SK-N-SH treated with all-trans-retinoic acid at 6 μM for 48 hours (cell line): ENCODE measurements around the gene ACR.

Experiments used
- BACH2 ChIP-seq: fragments of 250-450 bp; sonication (Bioruptor Pico); IDR thresholded peaks from 2 replicates; pipeline ENCODE4 v1.9.0; 2021; ENCODE audit warnings: mild to moderate bottlenecking, borderline replicate concordance
- ESRRG ChIP-seq: fragments of 250-450 bp; sonication (Bioruptor Pico); IDR thresholded peaks from 2 replicates; pipeline ENCODE4 v1.6.1; 2021; ENCODE audit warnings: mild to moderate bottlenecking
- PATZ1 ChIP-seq: fragments of 250-450 bp; sonication (Bioruptor Pico); IDR thresholded peaks from 2 replicates; pipeline ENCODE4 v1.8.0; 2020; ENCODE audit warnings: mild to moderate bottlenecking, moderate library complexity, borderline replicate concordance
- POU6F1 ChIP-seq: fragments of 250-450 bp; sonication (Bioruptor Pico); IDR thresholded peaks from 2 replicates; pipeline ENCODE4 v1.8.0; 2021; ENCODE audit warnings: low read depth, mild to moderate bottlenecking, moderate library complexity, borderline replicate concordance
- PPARA ChIP-seq: fragments of 250-450 bp; sonication (Bioruptor Pico); IDR thresholded peaks from 2 replicates; pipeline ENCODE4 v1.5.0; 2020; ENCODE audit warnings: mild to moderate bottlenecking, borderline replicate concordance
- RARB ChIP-seq: fragments of 250-450 bp; sonication (Bioruptor Pico); IDR thresholded peaks from 2 replicates; pipeline ENCODE4 v1.8.0; 2021; ENCODE audit warnings: mild to moderate bottlenecking, moderate library complexity
- TCF4 ChIP-seq: fragments of 250-450 bp; sonication (Bioruptor Pico); IDR thresholded peaks from 2 replicates; pipeline ENCODE4 v1.8.0; 2021; ENCODE audit warnings: mild to moderate bottlenecking, moderate library complexity, borderline replicate concordance
- ZFP3 ChIP-seq: fragments of 250-450 bp; sonication (Bioruptor Pico); IDR thresholded peaks from 2 replicates; pipeline ENCODE4 v1.5.0; 2020; ENCODE audit warnings: mild to moderate bottlenecking, moderate library complexity
- ZFP30 ChIP-seq: fragments of 450-650 bp; formaldehyde crosslinking; IDR thresholded peaks from 2 replicates; pipeline ENCODE4 v1.5.0; 2022; ENCODE audit warnings: mild to moderate bottlenecking, moderate library complexity
- ZNF70 ChIP-seq: fragments of 450-650 bp; formaldehyde crosslinking; IDR thresholded peaks from 2 replicates; pipeline ENCODE4 v1.5.0; 2020; ENCODE audit warnings: mild to moderate bottlenecking, moderate library complexity
- ZNF8 ChIP-seq: fragments of 450-650 bp; formaldehyde crosslinking; IDR thresholded peaks from 2 replicates; pipeline ENCODE4 v1.5.0; 2020; ENCODE audit warnings: mild to moderate bottlenecking, moderate library complexity

- TF ChIP-seq BACH2 (CRISPR knock-in tag), result no peak
- no peak for TF ChIP-seq PATZ1 (CRISPR knock-in tag)
- TF ChIP-seq ESRRG (CRISPR knock-in tag), result no peak
- no peak for TF ChIP-seq ZFP30 (CRISPR knock-in tag)
- TF ChIP-seq ZNF8, result no peak
- no peak for TF ChIP-seq ZFP3 (CRISPR knock-in tag)
- no peak for TF ChIP-seq POU6F1 (CRISPR knock-in tag)
- no peak for TF ChIP-seq ZNF70 (CRISPR knock-in tag)
- TF ChIP-seq PPARA (CRISPR knock-in tag), result no peak
- TF ChIP-seq TCF4 (CRISPR knock-in tag), result no peak
- TF ChIP-seq RARB (CRISPR knock-in tag), result no peak
Observed at GRCh38 chr22:50715250-50715649, 22.8 kb upstream of the ACR start.
